Suprapubic skin (tissue), 4 donors: ENCODE data around the gene PPP1R3C. TPM values are rescaled to one million over a fixed set of nuclear protein-coding genes. Genes with fewer than 3 reads are reported as not detected.

ENCODE experiments used
- DNase-seq, 2 donors: peaks; one replicate each; pipeline ENCODE4 v3.0.0-alpha.2; 2019; ENCODE audit warnings: low spot score in 2 of 2
- H3K27ac ChIP-seq: fragments of 200-600 bp; sonication (generic); one replicate; pipeline ENCODE4 v1.5.1; 2019
- H3K27me3 ChIP-seq: fragments of 200-600 bp; sonication (generic); one replicate; pipeline ENCODE4 v1.5.1; 2019
- H3K36me3 ChIP-seq: fragments of 200-600 bp; sonication (generic); one replicate; pipeline ENCODE4 v1.5.1; 2019
- H3K4me1 ChIP-seq: fragments of 200-600 bp; sonication (generic); one replicate; pipeline ENCODE4 v1.5.1; 2019
- H3K4me3 ChIP-seq: fragments of 200-600 bp; sonication (generic); one replicate; pipeline ENCODE4 v1.5.1; 2019; ENCODE audit warnings: mild to moderate bottlenecking
- H3K9me3 ChIP-seq: fragments of 200-600 bp; sonication (generic); one replicate; pipeline ENCODE4 v1.5.1; 2019
- EP300 ChIP-seq: sonication (generic); formaldehyde crosslinking; IDR thresholded peaks from one replicate; pipeline ENCODE4 v1.6.1; 2017; ENCODE audit warnings: antibody characterized with exemption
- POLR2A ChIP-seq, 2 donors: fragments of 450-650 bp; IDR thresholded peaks; one replicate each; pipeline ENCODE4 v1.6.1; 2017; ENCODE audit warnings: antibody characterized with exemption in 2 of 2, mild to moderate bottlenecking in 2 of 2, moderate library complexity in 2 of 2
- POLR2AphosphoS5 ChIP-seq, 3 donors: sonication (generic); formaldehyde crosslinking; IDR thresholded peaks; one replicate each; pipeline ENCODE4 v1.6.1; 2017; ENCODE audit warnings: antibody characterized with exemption in 3 of 3
- WGBS: methylation state at CpG from one replicate; pipeline ENCODE4 v1.1.5; 2018; 5-methylcytosine and 5-hydroxymethylcytosine counted together
- total RNA-seq, 4 donors: library from RNA; depleted of rRNA; stranded (reverse); fragments of >200 nt; gene quantifications; one replicate each; pipeline ENCODE4 v1.1.0, GENCODE V29; 2016
- TF ChIP-seq, protein P1 (sequence below), 2 donors: fragments of 200-600 bp in 1 of 2; fragments of 450-650 bp in 1 of 2; sonication (generic) in 1 of 2; IDR thresholded peaks; one replicate each; pipeline ENCODE4 v1.5.1; 2016 to 2019; ENCODE audit warnings: antibody characterized with exemption in 2 of 2, mild to moderate bottlenecking in 1 of 2, moderate library complexity in 1 of 2

PPP1R3C gene
- total RNA-seq, 4 donors from 2014 or later = 4.8 to 10.3 (median 6.3) TPM

DNA sequence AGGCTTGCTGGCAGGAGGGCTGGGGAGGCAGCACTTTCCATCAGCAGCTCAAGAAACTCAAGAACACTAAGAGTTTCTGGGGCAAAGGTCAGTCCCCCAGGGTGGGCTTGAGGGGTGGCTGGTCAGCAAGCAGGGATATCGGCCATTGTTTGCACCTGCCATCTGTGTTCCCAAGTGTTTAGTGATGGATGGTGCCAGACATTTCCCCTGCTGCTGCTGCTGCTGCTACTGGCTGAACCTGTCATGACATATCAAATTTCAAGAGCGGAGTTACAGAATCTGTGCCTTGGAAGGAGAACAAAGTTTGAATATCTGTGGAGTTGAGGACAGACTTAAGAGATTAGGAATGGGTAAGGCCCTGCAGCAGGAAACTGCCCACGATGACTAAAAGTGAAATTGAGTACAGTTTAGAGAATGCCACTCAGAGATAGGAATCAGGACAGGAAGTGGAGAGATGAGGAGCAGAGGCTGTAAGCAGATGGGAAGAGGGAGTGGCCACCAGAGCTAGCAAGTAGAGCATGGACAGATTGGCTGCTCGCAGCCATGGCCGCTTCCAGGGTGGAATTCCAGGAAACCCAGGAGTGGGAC lies 39.2 kb upstream of the PPP1R3C start:
- 25% methylated on average over 5 of the region's 5 CpGs for WGBS

DNA sequence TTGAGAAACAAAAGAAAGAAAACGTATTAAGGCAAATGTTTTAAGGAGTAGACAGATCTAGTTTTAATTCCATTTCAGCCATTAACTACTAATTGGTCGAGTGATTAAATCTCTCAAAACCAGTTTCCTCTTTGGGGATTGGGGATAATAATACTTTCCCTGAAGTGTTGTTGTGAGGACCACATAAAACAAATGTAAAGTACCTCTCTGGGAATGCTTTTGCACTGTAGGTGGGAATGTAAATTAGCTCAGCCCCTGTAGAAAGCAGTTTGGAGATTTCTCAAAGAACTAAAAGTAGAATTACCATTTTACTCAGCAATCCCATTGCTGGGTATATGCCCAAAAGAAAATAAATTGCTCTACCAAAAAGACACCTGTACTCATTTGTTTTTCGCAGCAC lies 36.0 kb upstream of the PPP1R3C start:
- H3K27ac ChIP-seq = no peak overlapping the region
- no peak for TF ChIP-seq POLR2AphosphoS5 (IDR thresholded peaks at IDR 0.05)
- no peak for TF ChIP-seq EP300

More for the DNA sequence above, 39.2 kb upstream of the PPP1R3C start:
- no peak for TF ChIP-seq EP300
- no peak for TF ChIP-seq POLR2A (IDR thresholded peaks at IDR 0.05)
- no peak for TF ChIP-seq POLR2AphosphoS5 (IDR thresholded peaks at IDR 0.05)
- TF ChIP-seq, protein P1, sequence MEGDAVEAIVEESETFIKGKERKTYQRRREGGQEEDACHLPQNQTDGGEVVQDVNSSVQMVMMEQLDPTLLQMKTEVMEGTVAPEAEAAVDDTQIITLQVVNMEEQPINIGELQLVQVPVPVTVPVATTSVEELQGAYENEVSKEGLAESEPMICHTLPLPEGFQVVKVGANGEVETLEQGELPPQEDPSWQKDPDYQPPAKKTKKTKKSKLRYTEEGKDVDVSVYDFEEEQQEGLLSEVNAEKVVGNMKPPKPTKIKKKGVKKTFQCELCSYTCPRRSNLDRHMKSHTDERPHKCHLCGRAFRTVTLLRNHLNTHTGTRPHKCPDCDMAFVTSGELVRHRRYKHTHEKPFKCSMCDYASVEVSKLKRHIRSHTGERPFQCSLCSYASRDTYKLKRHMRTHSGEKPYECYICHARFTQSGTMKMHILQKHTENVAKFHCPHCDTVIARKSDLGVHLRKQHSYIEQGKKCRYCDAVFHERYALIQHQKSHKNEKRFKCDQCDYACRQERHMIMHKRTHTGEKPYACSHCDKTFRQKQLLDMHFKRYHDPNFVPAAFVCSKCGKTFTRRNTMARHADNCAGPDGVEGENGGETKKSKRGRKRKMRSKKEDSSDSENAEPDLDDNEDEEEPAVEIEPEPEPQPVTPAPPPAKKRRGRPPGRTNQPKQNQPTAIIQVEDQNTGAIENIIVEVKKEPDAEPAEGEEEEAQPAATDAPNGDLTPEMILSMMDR (IDR thresholded peaks at IDR 0.05) = no peak
- Histone ChIP-seq H3K36me3 (no peaks in the 10 kb centered on the region), H3K4me3 (no peak overlapping the region), H3K9me3 (no peaks in the 10 kb centered on the region), H3K27ac (no peak overlapping the region), H3K4me1 (no peaks in the 10 kb centered on the region), H3K27me3 (no peaks in the 10 kb centered on the region)
- DNase-seq = no peak

DNA sequence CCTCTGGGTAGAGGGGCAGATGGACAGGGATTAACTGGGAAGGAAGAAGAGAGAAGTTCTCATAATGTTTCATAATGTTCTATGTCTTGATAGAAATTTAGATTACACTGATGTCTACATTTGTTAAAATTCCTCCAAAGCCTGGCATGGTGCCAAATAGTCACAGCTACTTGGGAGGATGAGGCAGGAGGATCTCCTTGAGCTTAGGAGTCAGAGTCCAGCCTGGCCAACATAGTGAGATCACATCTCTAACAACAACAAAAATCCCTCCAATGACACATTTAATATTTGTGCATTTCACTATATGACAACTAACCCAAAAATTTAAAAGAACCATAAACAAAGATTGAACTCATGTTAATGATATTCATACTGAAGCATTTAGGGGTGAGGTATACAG lies 33.0 kb upstream of the PPP1R3C start:
- H3K27ac ChIP-seq = no peak overlapping the region
- no peak for TF ChIP-seq POLR2AphosphoS5 (IDR thresholded peaks at IDR 0.05)
- TF ChIP-seq, protein P1 (IDR thresholded peaks at IDR 0.05) = no peak
- no peak overlapping the region for H3K4me3 ChIP-seq
- no peaks in the 10 kb centered on the region for H3K36me3 ChIP-seq
- no peaks in the 10 kb centered on the region for H3K4me1 ChIP-seq
- no peak for DNase-seq
- H3K9me3 ChIP-seq = no peaks in the 10 kb centered on the region
- no peaks in the 10 kb centered on the region for H3K27me3 ChIP-seq

More for the DNA sequence above, 36.0 kb upstream of the PPP1R3C start:
- Histone ChIP-seq H3K4me1 (no peaks in the 10 kb centered on the region), H3K4me3 (no peak overlapping the region), H3K27me3 (no peaks in the 10 kb centered on the region), H3K36me3 (no peaks in the 10 kb centered on the region), H3K9me3 (no peaks in the 10 kb centered on the region)
- 69% methylated on average over 3 of the region's 3 CpGs for WGBS
- DNase-seq = no peak

DNA sequence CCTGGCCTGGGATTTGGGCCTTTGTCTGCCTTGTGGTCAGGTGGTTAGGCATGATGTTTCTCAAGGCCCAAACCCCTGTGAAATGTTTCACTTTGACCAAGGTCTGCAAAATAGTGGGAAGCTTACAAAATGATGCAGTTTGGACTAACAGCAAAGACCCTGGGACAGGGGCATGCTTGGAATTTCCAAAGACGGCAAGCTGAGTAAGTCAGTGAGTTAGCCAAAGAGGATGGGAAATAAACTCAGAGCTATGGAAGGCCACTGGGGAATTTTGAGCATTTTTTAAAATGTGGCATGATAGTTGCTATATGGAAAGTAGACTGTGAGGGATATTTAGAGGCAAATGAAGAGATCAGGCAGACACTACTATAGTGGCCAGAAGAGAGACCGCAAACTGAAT lies 31.6 kb upstream of the PPP1R3C start:
- no peaks in the 10 kb centered on the region for H3K9me3 ChIP-seq
- 94% methylated on average over 2 of the region's 2 CpGs for WGBS
- no peaks in the 10 kb centered on the region for H3K36me3 ChIP-seq
- no peak overlapping the region for H3K4me3 ChIP-seq
- H3K27me3 ChIP-seq = no peaks in the 10 kb centered on the region
- H3K27ac ChIP-seq = no peak overlapping the region
- no peak for TF ChIP-seq POLR2A (IDR thresholded peaks at IDR 0.05)
- TF ChIP-seq, protein P1 (IDR thresholded peaks at IDR 0.05) = no peak
- no peak for TF ChIP-seq POLR2AphosphoS5 (IDR thresholded peaks at IDR 0.05)
- TF ChIP-seq EP300 = no peak
- no peak for DNase-seq
- H3K4me1 ChIP-seq = no peaks in the 10 kb centered on the region

DNA sequence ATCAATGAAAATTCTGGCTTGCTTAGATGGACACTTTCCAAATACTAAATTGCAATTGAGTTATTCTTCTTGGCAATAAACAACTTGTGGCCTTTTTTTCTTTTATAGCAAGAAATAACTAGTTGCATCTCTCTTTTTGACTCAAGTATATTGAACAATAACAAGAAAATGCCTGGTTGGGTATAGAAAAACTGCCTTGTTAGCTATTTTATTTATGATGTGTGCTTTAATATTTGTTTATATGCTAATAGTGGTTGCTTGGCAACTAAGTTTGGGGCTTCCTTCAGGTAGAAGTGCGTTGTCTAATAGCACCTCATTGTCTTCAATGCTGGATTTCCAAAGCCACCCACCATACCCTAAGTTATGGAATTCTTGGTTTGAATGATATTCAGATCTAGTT lies 30.1 kb upstream of the PPP1R3C start:
- no peaks in the 10 kb centered on the region for H3K27me3 ChIP-seq
- no peaks in the 10 kb centered on the region for H3K4me1 ChIP-seq
- no peak overlapping the region for H3K4me3 ChIP-seq
- H3K36me3 ChIP-seq = no peaks in the 10 kb centered on the region
- H3K27ac ChIP-seq = no peak overlapping the region
- TF ChIP-seq POLR2A (IDR thresholded peaks at IDR 0.05) (no peak), EP300 (no peak), POLR2AphosphoS5 (IDR thresholded peaks at IDR 0.05) (no peak)
- TF ChIP-seq, protein P1 (IDR thresholded peaks at IDR 0.05) = no peak
- 83% methylated on average over 1 of the region's 1 CpG for WGBS
- DNase-seq = no peak
- peaks cover under 1% of the 10 kb centered on the region for H3K9me3 ChIP-seq
